Osteoblast (primary cell): ENCODE results near the gene PTGES3. TPM values are rescaled to one million over a fixed set of nuclear protein-coding genes. Genes with fewer than 3 reads are reported as not detected.

Experiments used
- DNase-seq: peaks from one replicate; pipeline ENCODE4 v3.0.0; 2011; ENCODE audit warnings: low spot score, mixed read lengths; ENCODE audit not compliant: insufficient read length; ENCODE audit errors: missing footprints
- H2AFZ ChIP-seq: 2 replicates; pipeline ENCODE4 v1.6.0; 2011; ENCODE audit warnings: mild to moderate bottlenecking, low read length
- H3K27ac ChIP-seq: 2 replicates; pipeline ENCODE4 v1.5.1; 2011; ENCODE audit warnings: mild to moderate bottlenecking, low read depth, low read length, moderate library complexity
- H3K27me3 ChIP-seq: 2 replicates; pipeline ENCODE4 v1.6.0; 2012; ENCODE audit warnings: mild to moderate bottlenecking, control low read depth, inconsistent platforms, low read length, moderate library complexity; ENCODE audit not compliant: insufficient read depth
- H3K36me3 ChIP-seq: 2 replicates; pipeline ENCODE4 v1.5.1; 2011; ENCODE audit warnings: mild to moderate bottlenecking, low read length, control low read depth, moderate library complexity; ENCODE audit not compliant: insufficient read depth
- H3K4me1 ChIP-seq: 2 replicates; pipeline ENCODE4 v1.5.1; 2011; ENCODE audit warnings: mild to moderate bottlenecking, low read length, control low read depth, moderate library complexity; ENCODE audit not compliant: insufficient read depth
- H3K4me2 ChIP-seq: 2 replicates; pipeline ENCODE4 v1.6.0; 2011; ENCODE audit warnings: mild to moderate bottlenecking, low read length; ENCODE audit not compliant: insufficient read depth
- H3K4me3 ChIP-seq: fragments of 200-600 bp; sonication (generic); 3 replicates; pipeline ENCODE4 v1.5.1; 2012; ENCODE audit warnings: mild to moderate bottlenecking, low read length, inconsistent platforms; ENCODE audit not compliant: insufficient read depth
- H3K79me2 ChIP-seq: 2 replicates; pipeline ENCODE4 v1.6.0; 2012; ENCODE audit warnings: mild to moderate bottlenecking, low read length, control low read depth, inconsistent platforms; ENCODE audit not compliant: insufficient read depth
- H3K9me3 ChIP-seq: 2 replicates; pipeline ENCODE4 v1.5.1; 2011; ENCODE audit warnings: low read depth, low read length, control low read depth
- H4K20me1 ChIP-seq: 2 replicates; pipeline ENCODE4 v1.6.0; 2012; ENCODE audit warnings: mild to moderate bottlenecking, low read length, control low read depth; ENCODE audit not compliant: insufficient read depth
- CTCF ChIP-seq: IDR thresholded peaks from 2 replicates; pipeline ENCODE4 v1.5.1; 2011; ENCODE audit warnings: mild to moderate bottlenecking, low read depth, low read length, moderate library complexity; ENCODE audit errors: extremely low read depth
- total RNA-seq: library from RNA; depleted of rRNA; stranded (reverse); fragments of >200 nt; gene quantifications from 2 replicates; pipeline ENCODE4 v1.2.3, GENCODE V29; 2012

Gene PTGES3
- total RNA-seq, 1 donor, result 63.0 TPM

GRCh38 chr12:56724972-56725722 is 37.1 kb upstream of the PTGES3 start, which contains the start of gene NACA:
TSS of gene NACA (minus strand) at chr12:56725299. CDS start at chr12:56724521, 778 bp downstream.
- no peaks in the 10 kb centered on the region for H3K27me3 ChIP-seq
- peaks cover 29% of the 10 kb centered on the region for H3K36me3 ChIP-seq
- H3K4me2 ChIP-seq, result peak within 1 kb of the TSS; percentile 98
- no peak for TF ChIP-seq CTCF
- H4K20me1 ChIP-seq, result peaks cover 42% of the 10 kb centered on the region
- DNase-seq, result peak; percentile 97
- H3K79me2 ChIP-seq, result peaks cover 50% of the 10 kb centered on the region
- peak within 1 kb of the TSS; percentile 100 for H3K4me3 ChIP-seq
- peak within 1 kb of the TSS; percentile 98 for H3K27ac ChIP-seq
- peaks cover 31% of the 10 kb centered on the region for H3K4me1 ChIP-seq
- H3K9me3 ChIP-seq, result no peaks in the 10 kb centered on the region
- H2AFZ ChIP-seq, result peak within 1 kb of the TSS; percentile 98

GRCh38 chr12:56724701-56724971 is 36.6 kb upstream of the PTGES3 start:
- H4K20me1 ChIP-seq, result peaks cover 47% of the 10 kb centered on the region
- peak overlapping the region; percentile 98 for H2AFZ ChIP-seq
- H3K9me3 ChIP-seq, result no peaks in the 10 kb centered on the region
- H3K4me2 ChIP-seq, result peak overlapping the region; percentile 98
- peaks cover 31% of the 10 kb centered on the region for H3K4me1 ChIP-seq
- H3K27ac ChIP-seq, result peak overlapping the region; percentile 98
- H3K36me3 ChIP-seq, result peaks cover 34% of the 10 kb centered on the region
- no peaks in the 10 kb centered on the region for H3K27me3 ChIP-seq
- peak overlapping the region; percentile 100 for H3K4me3 ChIP-seq
- TF ChIP-seq CTCF, result no peak
- no peak for DNase-seq
- H3K79me2 ChIP-seq, result peaks cover 55% of the 10 kb centered on the region

GRCh38 chr12:56723889-56724700 is 36.0 kb upstream of the PTGES3 start:
- Histone ChIP-seq H3K79me2 (peaks cover 61% of the 10 kb centered on the region), H3K36me3 (peaks cover 39% of the 10 kb centered on the region), H4K20me1 (peaks cover 53% of the 10 kb centered on the region)

More at GRCh38 chr12:56723889-56724700, 36.0 kb upstream of the PTGES3 start:
- H3K27me3 ChIP-seq, result no peaks in the 10 kb centered on the region
- H3K4me1 ChIP-seq, result peaks cover 31% of the 10 kb centered on the region
- H3K4me3 ChIP-seq, result peak overlapping the region; percentile 100
- peak overlapping the region; percentile 98 for H3K4me2 ChIP-seq
- no peak for DNase-seq
- no peak for TF ChIP-seq CTCF
- H2AFZ ChIP-seq, result peak overlapping the region; percentile 98
- H3K9me3 ChIP-seq, result no peaks in the 10 kb centered on the region
- peak overlapping the region; percentile 98 for H3K27ac ChIP-seq
